Brain microvascular endothelial cell (primary cell): ENCODE measurements around the gene PTPN6.

ENCODE experiments used
- DNase-seq: peaks from one replicate; pipeline ENCODE4 v3.0.0-alpha.2; 2020
- H3K27ac ChIP-seq: fragments of 250-450 bp; sonication (Bioruptor Pico); 2 replicates; pipeline ENCODE4 v1.5.1; 2020; ENCODE audit warnings: mild to moderate bottlenecking, moderate library complexity
- H3K27me3 ChIP-seq: fragments of 250-450 bp; sonication (Bioruptor Pico); replicated peaks from 2 replicates; pipeline ENCODE4 v1.5.1; 2020; ENCODE audit warnings: mild to moderate bottlenecking
- H3K36me3 ChIP-seq: fragments of 250-450 bp; sonication (Bioruptor Pico); replicated peaks from 2 replicates; pipeline ENCODE4 v1.5.1; 2020; ENCODE audit warnings: mild to moderate bottlenecking
- H3K4me3 ChIP-seq: 2 replicates; pipeline ENCODE4 v1.5.1; 2011; ENCODE audit warnings: low read depth, mild to moderate bottlenecking, control low read depth, low read length, moderate library complexity
- CTCF ChIP-seq: IDR thresholded peaks from 2 replicates; pipeline ENCODE4 v1.5.1; 2011; ENCODE audit warnings: low read depth, mild to moderate bottlenecking, moderate library complexity, low read length, control low read depth, inconsistent platforms; ENCODE audit errors: missing control alignments
- in situ Hi-C: cut with HindIII; loops from 2 replicates; pipeline ENCODE4 v1.10.0; 2017; ENCODE audit warnings: low sequenced_read_pairs, low pct_ligation_motif_present

PTPN6 gene

GRCh38 chr12:6970096-6970527 is 19.0 kb downstream of the PTPN6 start:
- Histone ChIP-seq H3K27me3 (no peaks in the 10 kb centered on the region), H3K27ac (peak overlapping the region; percentile 64), H3K36me3 (peaks cover 51% of the 10 kb centered on the region), H3K4me3 (peak overlapping the region; percentile 84)
- no peak for DNase-seq
- TF ChIP-seq CTCF, result no peak
- in situ Hi-C loops, result no loop called here

- no peak for DNase-seq
- Histone ChIP-seq H3K27me3 (no peaks in the 10 kb centered on the region), H3K36me3 (peaks cover 43% of the 10 kb centered on the region), H3K27ac (no peak overlapping the region), H3K4me3 (no peak overlapping the region)
- in situ Hi-C loops, result no loop called here
- TF ChIP-seq CTCF, result no peak
Observed at GRCh38 chr12:6974180-6974579, 23.0 kb downstream of the PTPN6 start.

GRCh38 chr12:6975297-6976032 is 24.3 kb downstream of the PTPN6 start:
- Histone ChIP-seq H3K27me3 (no peaks in the 10 kb centered on the region), H3K36me3 (peaks cover 48% of the 10 kb centered on the region), H3K27ac (no peak overlapping the region), H3K4me3 (no peak overlapping the region)
- TF ChIP-seq CTCF, result no peak
- DNase-seq, result no peak
- in situ Hi-C loops, result no loop called here

- no peak overlapping the region for H3K4me3 ChIP-seq
- no peak for TF ChIP-seq CTCF
- no peak overlapping the region for H3K27ac ChIP-seq
- in situ Hi-C loops, result no loop called here
- H3K27me3 ChIP-seq, result no peaks in the 10 kb centered on the region
- DNase-seq, result no peak
- H3K36me3 ChIP-seq, result peaks cover 53% of the 10 kb centered on the region
Observed at GRCh38 chr12:6977653-6978052, 26.5 kb downstream of the PTPN6 start.

GRCh38 chr12:6978188-6978587 is 27.0 kb downstream of the PTPN6 start:
- no peak overlapping the region for H3K27ac ChIP-seq
- DNase-seq, result no peak
- H3K27me3 ChIP-seq, result no peaks in the 10 kb centered on the region
- TF ChIP-seq CTCF, result no peak
- peaks cover 53% of the 10 kb centered on the region for H3K36me3 ChIP-seq
- no peak overlapping the region for H3K4me3 ChIP-seq
- in situ Hi-C loops, result no loop called here

GRCh38 chr12:6978611-6979011 is 27.5 kb downstream of the PTPN6 start:
- no peak overlapping the region for H3K27ac ChIP-seq
- in situ Hi-C loops, result no loop called here
- H3K36me3 ChIP-seq, result peaks cover 53% of the 10 kb centered on the region
- TF ChIP-seq CTCF, result no peak
- H3K27me3 ChIP-seq, result no peaks in the 10 kb centered on the region
- no peak overlapping the region for H3K4me3 ChIP-seq
- no peak for DNase-seq
